ENCODE results near the gene ARF1. TPM values are rescaled to one million over a fixed set of nuclear protein-coding genes. Genes with fewer than 3 reads are reported as not detected.

The ARF1 gene
- total and polyA plus RNA-seq, 2 of the 13 experiments (the other 11 are each of a cell fraction or from before 2014, with no cell fraction given) = 186 to 327 TPM

DNA sequence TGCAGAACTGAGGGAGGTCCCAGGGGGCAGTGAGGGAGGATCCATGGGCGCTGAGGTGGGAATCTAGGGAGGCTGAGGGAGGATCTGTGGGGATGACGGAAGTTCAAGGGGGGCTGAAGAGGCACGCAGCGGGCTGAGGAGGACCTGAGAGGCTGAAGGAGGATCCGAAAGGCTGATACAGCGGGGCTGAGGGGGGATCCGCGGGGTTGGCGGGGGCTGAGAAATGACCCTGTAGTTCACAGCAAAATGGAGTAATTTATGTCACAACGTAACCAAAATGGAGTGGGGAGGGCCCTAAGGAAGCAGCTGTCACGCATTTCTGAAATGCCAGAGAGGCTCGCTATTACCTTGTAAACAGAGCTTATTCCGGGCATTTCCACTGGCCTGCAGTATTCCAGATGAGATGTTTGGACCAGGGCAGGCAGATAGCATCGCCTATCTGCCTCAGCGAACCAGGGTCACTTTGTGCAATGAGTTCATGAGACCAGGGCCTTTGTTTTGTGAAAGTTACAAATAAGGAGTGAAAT, 27.5 kb downstream of the ARF1 start (continued):
- TF ChIP-seq, protein P1, sequence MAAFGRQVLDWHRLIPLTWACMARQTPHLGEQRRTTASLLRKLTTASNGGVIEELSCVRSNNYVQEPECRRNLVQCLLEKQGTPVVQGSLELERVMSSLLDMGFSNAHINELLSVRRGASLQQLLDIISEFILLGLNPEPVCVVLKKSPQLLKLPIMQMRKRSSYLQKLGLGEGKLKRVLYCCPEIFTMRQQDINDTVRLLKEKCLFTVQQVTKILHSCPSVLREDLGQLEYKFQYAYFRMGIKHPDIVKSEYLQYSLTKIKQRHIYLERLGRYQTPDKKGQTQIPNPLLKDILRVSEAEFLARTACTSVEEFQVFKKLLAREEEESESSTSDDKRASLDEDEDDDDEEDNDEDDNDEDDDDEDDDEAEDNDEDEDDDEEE (CRISPR knock-in tag; IDR thresholded peaks at IDR 0.05) = no peak
- TF ChIP-seq SOX6 (IDR thresholded peaks at IDR 0.05) (no peak), SOX6 (CRISPR knock-in tag; IDR thresholded peaks at IDR 0.05) (peak; percentile 67), HOXA3 (CRISPR knock-in tag; IDR thresholded peaks at IDR 0.05) (peak; percentile 27; the same call in 1 of the 2 replicates), HMGA1 (CRISPR knock-in tag; conservative IDR thresholded peaks at IDR 0.05) (no peak), CREM (IDR thresholded peaks at IDR 0.05) (peak; percentile 36; the same call in 1 of the 2 replicates), CREM (CRISPR knock-in tag; IDR thresholded peaks at IDR 0.05) (no peak), PHF21A (CRISPR knock-in tag; IDR thresholded peaks at IDR 0.05) (peak; percentile 36; the same call in 1 of the 2 replicates), KAT8 (CRISPR knock-in tag; IDR thresholded peaks at IDR 0.05) (peak; percentile 37; the same call in 1 of the 2 replicates), TAF15 (IDR thresholded peaks at IDR 0.05; ENCODE audit: low read depth, low read length, poor library complexity, severe bottlenecking) (no peak), MEIS2 (CRISPR knock-in tag; IDR thresholded peaks at IDR 0.05) (0 out of 2 replicates have a peak, but pooled peaks have one; percentile 13), BCL6 (CRISPR knock-in tag; IDR thresholded peaks at IDR 0.05) (0 out of 2 replicates have a peak, but pooled peaks have one; percentile 13), ZBTB1 (CRISPR knock-in tag; IDR thresholded peaks at IDR 0.05; ENCODE audit: borderline replicate concordance) (no peak)
- TF ChIP-seq, protein P2, sequence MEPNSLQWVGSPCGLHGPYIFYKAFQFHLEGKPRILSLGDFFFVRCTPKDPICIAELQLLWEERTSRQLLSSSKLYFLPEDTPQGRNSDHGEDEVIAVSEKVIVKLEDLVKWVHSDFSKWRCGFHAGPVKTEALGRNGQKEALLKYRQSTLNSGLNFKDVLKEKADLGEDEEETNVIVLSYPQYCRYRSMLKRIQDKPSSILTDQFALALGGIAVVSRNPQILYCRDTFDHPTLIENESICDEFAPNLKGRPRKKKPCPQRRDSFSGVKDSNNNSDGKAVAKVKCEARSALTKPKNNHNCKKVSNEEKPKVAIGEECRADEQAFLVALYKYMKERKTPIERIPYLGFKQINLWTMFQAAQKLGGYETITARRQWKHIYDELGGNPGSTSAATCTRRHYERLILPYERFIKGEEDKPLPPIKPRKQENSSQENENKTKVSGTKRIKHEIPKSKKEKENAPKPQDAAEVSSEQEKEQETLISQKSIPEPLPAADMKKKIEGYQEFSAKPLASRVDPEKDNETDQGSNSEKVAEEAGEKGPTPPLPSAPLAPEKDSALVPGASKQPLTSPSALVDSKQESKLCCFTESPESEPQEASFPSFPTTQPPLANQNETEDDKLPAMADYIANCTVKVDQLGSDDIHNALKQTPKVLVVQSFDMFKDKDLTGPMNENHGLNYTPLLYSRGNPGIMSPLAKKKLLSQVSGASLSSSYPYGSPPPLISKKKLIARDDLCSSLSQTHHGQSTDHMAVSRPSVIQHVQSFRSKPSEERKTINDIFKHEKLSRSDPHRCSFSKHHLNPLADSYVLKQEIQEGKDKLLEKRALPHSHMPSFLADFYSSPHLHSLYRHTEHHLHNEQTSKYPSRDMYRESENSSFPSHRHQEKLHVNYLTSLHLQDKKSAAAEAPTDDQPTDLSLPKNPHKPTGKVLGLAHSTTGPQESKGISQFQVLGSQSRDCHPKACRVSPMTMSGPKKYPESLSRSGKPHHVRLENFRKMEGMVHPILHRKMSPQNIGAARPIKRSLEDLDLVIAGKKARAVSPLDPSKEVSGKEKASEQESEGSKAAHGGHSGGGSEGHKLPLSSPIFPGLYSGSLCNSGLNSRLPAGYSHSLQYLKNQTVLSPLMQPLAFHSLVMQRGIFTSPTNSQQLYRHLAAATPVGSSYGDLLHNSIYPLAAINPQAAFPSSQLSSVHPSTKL (CRISPR knock-in tag; IDR thresholded peaks at IDR 0.05) = peak; percentile 64; the same call in 1 of the 2 replicates
- TF ChIP-seq, protein P3, sequence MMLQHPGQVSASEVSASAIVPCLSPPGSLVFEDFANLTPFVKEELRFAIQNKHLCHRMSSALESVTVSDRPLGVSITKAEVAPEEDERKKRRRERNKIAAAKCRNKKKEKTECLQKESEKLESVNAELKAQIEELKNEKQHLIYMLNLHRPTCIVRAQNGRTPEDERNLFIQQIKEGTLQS (CRISPR knock-in tag; IDR thresholded peaks at IDR 0.05) = no peak
- TF ChIP-seq, protein P4, sequence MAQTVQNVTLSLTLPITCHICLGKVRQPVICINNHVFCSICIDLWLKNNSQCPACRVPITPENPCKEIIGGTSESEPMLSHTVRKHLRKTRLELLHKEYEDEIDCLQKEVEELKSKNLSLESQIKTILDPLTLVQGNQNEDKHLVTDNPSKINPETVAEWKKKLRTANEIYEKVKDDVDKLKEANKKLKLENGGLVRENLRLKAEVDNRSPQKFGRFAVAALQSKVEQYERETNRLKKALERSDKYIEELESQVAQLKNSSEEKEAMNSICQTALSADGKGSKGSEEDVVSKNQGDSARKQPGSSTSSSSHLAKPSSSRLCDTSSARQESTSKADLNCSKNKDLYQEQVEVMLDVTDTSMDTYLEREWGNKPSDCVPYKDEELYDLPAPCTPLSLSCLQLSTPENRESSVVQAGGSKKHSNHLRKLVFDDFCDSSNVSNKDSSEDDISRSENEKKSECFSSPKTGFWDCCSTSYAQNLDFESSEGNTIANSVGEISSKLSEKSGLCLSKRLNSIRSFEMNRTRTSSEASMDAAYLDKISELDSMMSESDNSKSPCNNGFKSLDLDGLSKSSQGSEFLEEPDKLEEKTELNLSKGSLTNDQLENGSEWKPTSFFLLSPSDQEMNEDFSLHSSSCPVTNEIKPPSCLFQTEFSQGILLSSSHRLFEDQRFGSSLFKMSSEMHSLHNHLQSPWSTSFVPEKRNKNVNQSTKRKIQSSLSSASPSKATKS (CRISPR knock-in tag; IDR thresholded peaks at IDR 0.05) = no peak
- TF ChIP-seq, protein P5, sequence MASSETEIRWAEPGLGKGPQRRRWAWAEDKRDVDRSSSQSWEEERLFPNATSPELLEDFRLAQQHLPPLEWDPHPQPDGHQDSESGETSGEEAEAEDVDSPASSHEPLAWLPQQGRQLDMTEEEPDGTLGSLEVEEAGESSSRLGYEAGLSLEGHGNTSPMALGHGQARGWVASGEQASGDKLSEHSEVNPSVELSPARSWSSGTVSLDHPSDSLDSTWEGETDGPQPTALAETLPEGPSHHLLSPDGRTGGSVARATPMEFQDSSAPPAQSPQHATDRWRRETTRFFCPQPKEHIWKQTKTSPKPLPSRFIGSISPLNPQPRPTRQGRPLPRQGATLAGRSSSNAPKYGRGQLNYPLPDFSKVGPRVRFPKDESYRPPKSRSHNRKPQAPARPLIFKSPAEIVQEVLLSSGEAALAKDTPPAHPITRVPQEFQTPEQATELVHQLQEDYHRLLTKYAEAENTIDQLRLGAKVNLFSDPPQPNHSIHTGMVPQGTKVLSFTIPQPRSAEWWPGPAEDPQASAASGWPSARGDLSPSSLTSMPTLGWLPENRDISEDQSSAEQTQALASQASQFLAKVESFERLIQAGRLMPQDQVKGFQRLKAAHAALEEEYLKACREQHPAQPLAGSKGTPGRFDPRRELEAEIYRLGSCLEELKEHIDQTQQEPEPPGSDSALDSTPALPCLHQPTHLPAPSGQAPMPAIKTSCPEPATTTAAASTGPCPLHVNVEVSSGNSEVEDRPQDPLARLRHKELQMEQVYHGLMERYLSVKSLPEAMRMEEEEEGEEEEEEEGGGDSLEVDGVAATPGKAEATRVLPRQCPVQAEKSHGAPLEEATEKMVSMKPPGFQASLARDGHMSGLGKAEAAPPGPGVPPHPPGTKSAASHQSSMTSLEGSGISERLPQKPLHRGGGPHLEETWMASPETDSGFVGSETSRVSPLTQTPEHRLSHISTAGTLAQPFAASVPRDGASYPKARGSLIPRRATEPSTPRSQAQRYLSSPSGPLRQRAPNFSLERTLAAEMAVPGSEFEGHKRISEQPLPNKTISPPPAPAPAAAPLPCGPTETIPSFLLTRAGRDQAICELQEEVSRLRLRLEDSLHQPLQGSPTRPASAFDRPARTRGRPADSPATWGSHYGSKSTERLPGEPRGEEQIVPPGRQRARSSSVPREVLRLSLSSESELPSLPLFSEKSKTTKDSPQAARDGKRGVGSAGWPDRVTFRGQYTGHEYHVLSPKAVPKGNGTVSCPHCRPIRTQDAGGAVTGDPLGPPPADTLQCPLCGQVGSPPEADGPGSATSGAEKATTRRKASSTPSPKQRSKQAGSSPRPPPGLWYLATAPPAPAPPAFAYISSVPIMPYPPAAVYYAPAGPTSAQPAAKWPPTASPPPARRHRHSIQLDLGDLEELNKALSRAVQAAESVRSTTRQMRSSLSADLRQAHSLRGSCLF (CRISPR knock-in tag; IDR thresholded peaks at IDR 0.05; ENCODE audit: borderline replicate concordance) = no peak
